Small intestine (tissue), 7 donors: ENCODE results near the gene ANKS1B. TPM values are rescaled to one million over a fixed set of nuclear protein-coding genes. Genes with fewer than 3 reads are reported as not detected.
"Not testable (repeated sequence)": the region's sequence is repeated elsewhere in the genome, so short reads cannot be mapped to it uniquely, and the experiment has no call there.

Source experiments
- DNase-seq, 2 donors: peaks; one replicate each; pipeline versions ENCODE4 v3.0.0 to v3.0.0-alpha.2; 2013
- FAIRE-seq: peaks from 2 replicates; lab custom pipeline; 2012; peaks lifted over from hg19 to GRCh38; lab: Jason Lieb, UNC
- H3K27ac ChIP-seq, 3 donors: one replicate each; pipeline ENCODE4 v1.5.1; 2013; ENCODE audit warnings: low read length in 2 of 3, mild to moderate bottlenecking in 2 of 3, control low read depth in 1 of 3, inconsistent platforms in 1 of 3, low read depth in 1 of 3, moderate library complexity in 1 of 3
- H3K27me3 ChIP-seq, 3 donors: one replicate each; pipeline ENCODE4 v1.6.1; 2013; ENCODE audit warnings: low read length in 3 of 3, inconsistent platforms in 1 of 3; ENCODE audit not compliant: control insufficient read depth in 3 of 3, insufficient read depth in 3 of 3
- H3K36me3 ChIP-seq, 3 donors: one replicate each; pipeline ENCODE4 v1.6.1; 2013; ENCODE audit warnings: low read length in 3 of 3, inconsistent platforms in 1 of 3, low read depth in 1 of 3, mild to moderate bottlenecking in 1 of 3, moderate library complexity in 1 of 3; ENCODE audit not compliant: control insufficient read depth in 3 of 3, insufficient read depth in 2 of 3
- H3K4me1 ChIP-seq, 3 donors: one replicate each; pipeline ENCODE4 v1.6.1; 2013; ENCODE audit warnings: low read length in 2 of 3, inconsistent platforms in 1 of 3, low read depth in 1 of 3, mild to moderate bottlenecking in 1 of 3, moderate library complexity in 1 of 3; ENCODE audit not compliant: control insufficient read depth in 3 of 3, insufficient read depth in 2 of 3
- H3K4me3 ChIP-seq, 3 donors: one replicate each; pipeline ENCODE4 v1.5.1; 2013; ENCODE audit warnings: low read length in 3 of 3, control low read depth in 1 of 3, inconsistent platforms in 1 of 3, low read depth in 1 of 3, mild to moderate bottlenecking in 1 of 3, moderate library complexity in 1 of 3
- H3K9me3 ChIP-seq, 2 donors: one replicate each; pipeline ENCODE4 v1.6.1; 2013; ENCODE audit warnings: low read depth in 1 of 2, low read length in 1 of 2; ENCODE audit not compliant: control insufficient read depth in 2 of 2, insufficient read depth in 1 of 2
- WGBS, 3 donors: extraction: QIAGEN DNeasy Blood & Tissue Kit; methylation state at CpG; one replicate each; pipeline ENCODE4 v1.1.7; 2013; 5-methylcytosine and 5-hydroxymethylcytosine counted together
- polyA plus RNA-seq, 4 donors: library from polyadenylated mRNA; stranded (reverse) in 3 of 4; unstranded in 1 of 4; fragments of 200-250 nt in 3 of 4; fragments of 120-200 nt in 1 of 4; gene quantifications; one replicate each; pipeline versions ENCODE4 v1.2.1 to v1.2.3, GENCODE V29; 2013
- donor health status: healthy with polysubstance abuse.
- donor health status: control.
- donor health status: control.
- donor health status: Bipolar disorder and iron deficiency.
- donor health status: healthy.

ANKS1B gene
- polyA plus RNA-seq, 4 donors, result 0.44 to 0.72 TPM; not detected in 2

DNA sequence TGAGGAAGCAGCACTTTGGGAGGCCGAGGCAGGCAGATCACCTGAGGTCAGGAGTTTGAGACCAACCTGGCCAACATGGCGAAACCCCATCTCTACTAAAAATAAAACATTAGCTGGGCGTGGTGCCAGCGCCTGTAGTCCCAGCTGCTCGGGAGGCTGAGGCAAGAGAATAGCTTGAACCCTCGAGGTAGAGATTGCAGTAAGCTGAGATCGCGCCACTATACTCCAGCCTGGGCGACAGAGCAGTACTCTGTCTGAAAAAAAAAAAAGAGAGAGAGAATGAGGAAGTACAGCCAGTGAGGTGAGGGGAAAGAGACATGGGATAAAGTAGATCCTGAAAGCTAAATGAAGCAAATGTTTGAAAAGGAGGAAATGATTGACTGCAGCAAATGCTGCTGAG is 21.1 kb upstream of the ANKS1B start:
- not testable (repeated sequence) for FAIRE-seq, DNase-seq, H3K9me3 ChIP-seq, H3K4me3 ChIP-seq, H3K4me1 ChIP-seq, H3K27ac ChIP-seq, H3K36me3 ChIP-seq, H3K27me3 ChIP-seq
- WGBS, 3 donors, result 70 to 80% (median 72%) methylated on average over 9 of the region's 9 CpGs

DNA sequence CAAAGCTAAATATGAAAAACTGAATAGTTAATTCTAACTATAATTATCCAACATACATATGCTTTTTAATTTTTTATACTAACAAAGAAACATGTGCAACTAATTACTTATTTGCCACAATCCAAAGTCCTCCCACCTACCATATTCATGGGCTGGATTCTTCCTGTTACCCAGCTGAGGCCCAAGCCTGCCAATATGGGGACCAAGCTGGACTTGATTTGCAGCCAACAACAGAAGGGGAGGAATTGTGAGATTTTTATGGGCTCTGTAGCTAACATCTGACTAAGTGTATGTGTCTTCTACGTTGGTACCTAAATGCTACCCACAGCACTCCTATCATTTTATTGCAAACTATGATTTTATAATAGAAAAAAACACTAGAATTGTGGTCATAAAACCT is 13.1 kb upstream of the ANKS1B start:
- H3K27ac ChIP-seq, result no peak overlapping the region
- no peak overlapping the region for H3K4me3 ChIP-seq
- H3K9me3 ChIP-seq, result peaks cover 0 to 8% of the 10 kb centered on the region in 2 donors
- 19 to 62% (median 38%) methylated on average over 1 of the region's 1 CpG for WGBS, 3 donors
- no peaks in the 10 kb centered on the region for H3K36me3 ChIP-seq
- DNase-seq (no peak), FAIRE-seq (no peak)
- H3K27me3 ChIP-seq, result no peaks in the 10 kb centered on the region
- no peaks in the 10 kb centered on the region for H3K4me1 ChIP-seq

DNA sequence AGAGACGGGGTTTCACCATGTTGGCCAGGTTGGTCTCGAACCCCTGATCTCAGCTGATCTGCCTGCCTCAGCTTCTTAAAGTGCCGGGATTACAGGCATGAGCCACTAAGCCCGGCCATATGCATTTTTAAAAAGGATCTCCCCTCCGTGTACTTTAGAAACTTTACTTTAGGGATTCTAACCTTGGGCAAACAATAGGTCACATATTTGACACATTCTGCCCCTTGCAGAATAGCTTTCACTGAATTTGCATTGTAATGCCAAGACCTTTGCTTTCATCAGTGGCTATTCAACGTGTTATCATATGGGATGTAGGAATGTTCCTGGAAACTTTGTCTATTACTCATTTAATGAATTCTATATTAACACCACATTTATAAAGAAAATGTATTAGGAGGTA is 11.4 kb upstream of the ANKS1B start:
- H3K27ac ChIP-seq, result no peak overlapping the region
- no peak for FAIRE-seq
- H3K4me3 ChIP-seq, result no peak overlapping the region
- WGBS, 3 donors, result 45 to 71% (median 58%) methylated on average over 6 of the region's 6 CpGs
- no peak for DNase-seq
- no peaks in the 10 kb centered on the region for H3K4me1 ChIP-seq
- peaks cover 0 to 8% of the 10 kb centered on the region in 2 donors for H3K9me3 ChIP-seq
- no peaks in the 10 kb centered on the region for H3K27me3 ChIP-seq
- H3K36me3 ChIP-seq, result no peaks in the 10 kb centered on the region

DNA sequence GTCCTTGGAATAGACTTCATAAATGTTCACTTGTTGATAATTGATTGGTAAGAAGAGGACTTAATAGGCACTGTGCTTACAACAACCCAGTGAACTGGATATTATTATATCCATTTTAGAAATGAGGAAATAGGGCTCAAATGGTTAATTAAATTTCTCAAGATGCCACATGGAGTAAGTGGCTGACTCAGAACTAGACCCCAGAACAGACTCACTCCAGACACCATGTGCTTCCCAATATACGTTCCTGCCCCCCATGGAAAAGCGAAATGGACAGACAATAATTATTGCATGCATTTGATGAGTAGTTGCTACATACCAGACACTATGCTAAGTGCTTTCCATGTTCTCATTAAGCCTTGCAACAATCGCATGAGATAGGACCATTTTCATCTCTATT is 895 bp upstream of the ANKS1B start:
- Histone ChIP-seq H3K9me3 (no peaks in the 10 kb centered on the region), H3K4me1 (peaks cover 0 to 4% (median 2%) of the 10 kb centered on the region in 3 donors), H3K27me3 (peaks cover 3 to 22% (median 4%) of the 10 kb centered on the region in 3 donors), H3K27ac (no peak overlapping the region), H3K4me3 (no peak overlapping the region), H3K36me3 (no peaks in the 10 kb centered on the region)
- 60 to 73% (median 67%) methylated on average over 3 of the region's 3 CpGs for WGBS, 3 donors
- DNase-seq, result peak in 1 of 2 donors; percentile 1
- FAIRE-seq, result no peak

DNA sequence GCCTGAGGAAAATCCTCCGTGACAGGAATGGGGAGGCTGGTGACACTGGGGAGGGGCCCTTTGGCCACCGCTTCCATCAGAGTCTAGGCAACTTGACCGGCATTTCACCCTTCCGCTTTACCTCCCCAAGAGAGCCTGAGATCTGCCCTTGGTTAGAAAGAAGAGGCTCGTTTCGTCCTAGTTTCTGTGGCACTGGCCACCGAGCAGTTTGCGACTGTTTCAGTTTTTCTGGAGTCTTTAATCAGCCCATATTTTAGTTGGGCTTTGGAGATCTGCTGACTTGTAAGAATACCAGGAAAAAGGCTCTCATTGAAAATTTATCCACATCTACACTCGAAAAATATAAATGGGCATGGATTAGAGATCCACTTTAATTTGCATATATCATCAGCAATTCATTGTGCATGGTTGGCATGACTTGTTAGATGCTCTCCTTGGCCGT is 414 bp upstream of the ANKS1B start:
- FAIRE-seq (no peak), DNase-seq (no peak)
- no peaks in the 10 kb centered on the region for H3K9me3 ChIP-seq
- 2 to 3% (median 3%) methylated on average over 10 of the region's 10 CpGs for WGBS, 3 donors
- H3K36me3 ChIP-seq, result no peaks in the 10 kb centered on the region
- peaks cover 0 to 4% (median 2%) of the 10 kb centered on the region in 3 donors for H3K4me1 ChIP-seq
- peaks cover 3 to 22% (median 4%) of the 10 kb centered on the region in 3 donors for H3K27me3 ChIP-seq
- H3K27ac ChIP-seq, result no peak overlapping the region
- peak overlapping the region in 2 of 3 donors; percentile 48 to 56 for H3K4me3 ChIP-seq

DNA sequence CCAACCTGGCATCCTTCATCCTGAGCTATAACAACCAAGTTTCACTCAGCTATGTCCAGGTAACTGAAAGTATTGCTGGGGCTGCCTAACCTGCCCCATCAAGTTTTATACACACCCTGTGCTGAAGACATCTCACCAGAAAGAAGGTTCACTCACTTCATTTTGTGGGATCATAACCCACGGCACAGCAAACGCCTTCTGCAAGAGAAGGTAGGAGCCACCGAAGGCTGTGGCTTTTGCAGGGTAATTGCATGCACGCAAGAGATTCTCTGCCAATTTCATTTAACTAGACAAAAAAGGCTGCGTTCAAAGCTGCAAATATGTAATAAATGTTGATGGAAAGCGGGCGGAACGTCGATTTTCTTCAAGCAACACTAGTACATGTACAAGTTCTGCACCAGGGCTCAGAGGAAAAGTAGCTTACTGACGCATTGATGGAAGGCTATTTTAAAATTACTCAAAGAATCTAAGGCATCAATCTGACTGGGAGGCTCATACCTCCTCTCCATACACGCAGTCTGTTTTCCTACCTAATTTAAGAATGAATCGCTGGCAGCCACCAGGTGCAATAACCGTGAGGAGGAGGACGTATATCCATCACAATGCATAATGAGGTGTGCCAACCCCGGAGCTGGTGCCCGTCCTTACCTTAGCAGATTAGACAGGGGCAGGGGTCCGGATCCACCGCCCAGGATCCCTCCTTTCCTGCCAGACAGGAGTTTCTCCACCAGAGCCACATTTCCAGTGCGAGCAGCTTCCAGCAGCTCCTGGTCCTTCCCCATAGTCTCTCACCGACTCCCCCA is 1.1 kb downstream of the ANKS1B start:
- DNase-seq, result peak in 1 of 2 donors; percentile 7
- peak overlapping the region in 1 of 3 donors; percentile 44 for H3K4me3 ChIP-seq
- H3K27ac ChIP-seq, result no peak overlapping the region
- no peak for FAIRE-seq
- peaks cover 0 to 4% (median 2%) of the 10 kb centered on the region in 3 donors for H3K4me1 ChIP-seq
- 23 to 27% (median 25%) methylated on average over 20 of the region's 20 CpGs for WGBS, 3 donors
- H3K27me3 ChIP-seq, result peaks cover 3 to 22% (median 4%) of the 10 kb centered on the region in 3 donors
- no peaks in the 10 kb centered on the region for H3K9me3 ChIP-seq
- H3K36me3 ChIP-seq, result no peaks in the 10 kb centered on the region

DNA sequence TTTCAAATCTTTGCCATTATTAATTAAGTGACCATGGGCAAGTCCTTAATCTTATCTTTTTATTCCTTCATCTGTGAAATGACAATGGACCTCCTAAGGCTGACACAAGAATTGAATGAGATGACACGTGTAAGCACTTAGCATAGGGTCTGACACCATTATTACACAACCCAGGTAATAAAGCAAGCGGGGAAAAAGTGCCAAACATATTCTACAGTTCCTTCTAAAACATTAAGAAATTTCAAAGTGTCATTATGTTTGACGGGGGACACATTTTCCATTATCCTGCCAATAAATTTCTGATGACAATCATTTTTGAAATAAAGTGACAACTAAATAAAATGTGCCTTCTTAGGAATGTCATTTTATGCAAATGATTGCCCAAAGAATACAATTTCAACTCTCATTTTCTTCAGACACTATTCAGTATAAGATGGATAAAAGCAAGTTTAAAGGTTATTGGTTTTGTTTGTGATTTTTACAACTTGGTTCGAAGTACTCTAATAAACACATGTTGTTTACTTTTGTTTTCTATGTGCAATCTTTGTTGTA is 3.0 kb downstream of the ANKS1B start:
- Histone ChIP-seq H3K4me1 (peaks cover 0 to 4% (median 2%) of the 10 kb centered on the region in 3 donors), H3K27me3 (peaks cover 3 to 22% (median 4%) of the 10 kb centered on the region in 3 donors), H3K9me3 (no peaks in the 10 kb centered on the region), H3K4me3 (no peak overlapping the region), H3K36me3 (no peaks in the 10 kb centered on the region), H3K27ac (no peak overlapping the region)
- no peak for FAIRE-seq
- WGBS, 3 donors, result 33 to 64% (median 43%) methylated on average over 4 of the region's 4 CpGs
- DNase-seq, result no peak

DNA sequence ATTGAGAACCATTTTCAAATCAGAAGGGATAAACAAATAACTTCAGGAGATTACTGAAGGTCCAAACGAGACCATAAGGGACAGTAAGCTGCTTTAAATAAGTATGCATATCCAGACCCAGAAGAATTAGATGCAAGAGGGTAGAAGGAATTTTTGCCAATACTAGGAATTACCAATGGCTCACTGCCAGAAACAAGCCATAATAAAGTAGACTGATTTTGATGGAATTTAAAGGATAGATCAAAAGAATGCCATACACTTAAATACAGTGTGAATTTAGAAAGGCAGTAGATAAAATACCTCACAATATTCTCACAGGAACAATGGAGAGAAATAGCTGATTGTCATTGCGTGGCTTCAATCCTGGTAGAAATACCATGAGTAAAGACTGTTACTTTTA is 5.3 kb downstream of the ANKS1B start:
- no peak for FAIRE-seq
- Histone ChIP-seq H3K27me3 (peaks cover 0 to 13% (median 3%) of the 10 kb centered on the region in 3 donors), H3K9me3 (no peaks in the 10 kb centered on the region), H3K4me1 (no peaks in the 10 kb centered on the region), H3K36me3 (no peaks in the 10 kb centered on the region), H3K27ac (no peak overlapping the region), H3K4me3 (no peak overlapping the region)
- 59 to 63% (median 61%) methylated on average over 2 of the region's 2 CpGs for WGBS, 3 donors
- no peak for DNase-seq
